ENCODE data around the gene CASP2.
A peak's percentile ranks its signal among the peaks of the same experiment; 100 is the strongest.

Gene CASP2

GRCh38 chr7:143255564-143255963 lies 32.6 kb upstream of the CASP2 start:
- Histone ChIP-seq H3K79me2 (ENCODE audit: insufficient read depth, low read length) (no peaks in the 10 kb centered on the region), H3K27me3 (ENCODE audit: insufficient read depth, low read length, poor library complexity, severe bottlenecking) (no peaks in the 10 kb centered on the region), H3K9me3 (ENCODE audit: insufficient read depth, low read depth, low read length) (no peaks in the 10 kb centered on the region), H3F3A (ENCODE audit: low read depth) (no peaks in the 10 kb centered on the region; the same call in 1 of the 2 replicates), H4K20me1 (ENCODE audit: insufficient read depth, low read length, poor library complexity, severe bottlenecking) (no peaks in the 10 kb centered on the region), H3K9ac (ENCODE audit: low read depth, low read length, poor library complexity, severe bottlenecking) (no peak overlapping the region), H3K4me1 (ENCODE audit: insufficient read depth, low read length, poor library complexity, severe bottlenecking) (peaks cover 24% of the 10 kb centered on the region), H3K4me3 (ENCODE audit: low read length, poor library complexity, severe bottlenecking) (no peak overlapping the region), H3K9me2 (replicated peaks; ENCODE audit: low read depth, low read length) (no peaks in the 10 kb centered on the region), H3K4me2 (ENCODE audit: low read depth, low read length, poor library complexity, severe bottlenecking) (no peak overlapping the region), H2AFZ (ENCODE audit: low read length) (no peak overlapping the region), H3K36me3 (ENCODE audit: insufficient read depth, low read length) (no peaks in the 10 kb centered on the region)
- TF ChIP-seq CTCF (conservative IDR thresholded peaks at IDR 0.05; ENCODE audit: low read length), result no peak
- no peak for TF ChIP-seq EZH2phosphoT487 (IDR thresholded peaks at IDR 0.05; ENCODE audit: borderline replicate concordance)

GRCh38 chr7:143256325-143256724 lies 31.8 kb upstream of the CASP2 start:
- peaks cover 16% of the 10 kb centered on the region for H3K4me1 ChIP-seq (ENCODE audit: insufficient read depth, low read length, poor library complexity, severe bottlenecking)
- H3K27me3 ChIP-seq (ENCODE audit: insufficient read depth, low read length, poor library complexity, severe bottlenecking), result no peaks in the 10 kb centered on the region
- H3F3A ChIP-seq (ENCODE audit: low read depth), result no peaks in the 10 kb centered on the region; the same call in 1 of the 2 replicates
- no peaks in the 10 kb centered on the region for H4K20me1 ChIP-seq (ENCODE audit: insufficient read depth, low read length, poor library complexity, severe bottlenecking)
- no peak overlapping the region for H3K4me2 ChIP-seq (ENCODE audit: low read depth, low read length, poor library complexity, severe bottlenecking)
- H3K36me3 ChIP-seq (ENCODE audit: insufficient read depth, low read length), result no peaks in the 10 kb centered on the region
- H2AFZ ChIP-seq (ENCODE audit: low read length), result no peak overlapping the region
- H3K79me2 ChIP-seq (ENCODE audit: insufficient read depth, low read length), result no peaks in the 10 kb centered on the region
- no peaks in the 10 kb centered on the region for H3K9me3 ChIP-seq (ENCODE audit: insufficient read depth, low read depth, low read length)
- H3K4me3 ChIP-seq (ENCODE audit: low read length, poor library complexity, severe bottlenecking), result no peak overlapping the region
- no peak overlapping the region for H3K9ac ChIP-seq (ENCODE audit: low read depth, low read length, poor library complexity, severe bottlenecking)
- TF ChIP-seq EZH2phosphoT487 (IDR thresholded peaks at IDR 0.05; ENCODE audit: borderline replicate concordance) (no peak), CTCF (conservative IDR thresholded peaks at IDR 0.05; ENCODE audit: low read length) (peak; percentile 48)
- no peaks in the 10 kb centered on the region for H3K9me2 ChIP-seq (replicated peaks; ENCODE audit: low read depth, low read length)

- Histone ChIP-seq H3F3A (ENCODE audit: low read depth) (no peaks in the 10 kb centered on the region; the same call in 1 of the 2 replicates), H3K79me2 (ENCODE audit: insufficient read depth, low read length) (no peaks in the 10 kb centered on the region), H3K4me1 (ENCODE audit: insufficient read depth, low read length, poor library complexity, severe bottlenecking) (peaks cover 11% of the 10 kb centered on the region), H3K4me2 (ENCODE audit: low read depth, low read length, poor library complexity, severe bottlenecking) (no peak overlapping the region), H3K36me3 (ENCODE audit: insufficient read depth, low read length) (no peaks in the 10 kb centered on the region), H3K9me3 (ENCODE audit: insufficient read depth, low read depth, low read length) (no peaks in the 10 kb centered on the region), H2AFZ (ENCODE audit: low read length) (no peak overlapping the region), H3K9me2 (replicated peaks; ENCODE audit: low read depth, low read length) (no peaks in the 10 kb centered on the region), H3K9ac (ENCODE audit: low read depth, low read length, poor library complexity, severe bottlenecking) (no peak overlapping the region), H3K27me3 (ENCODE audit: insufficient read depth, low read length, poor library complexity, severe bottlenecking) (no peaks in the 10 kb centered on the region), H4K20me1 (ENCODE audit: insufficient read depth, low read length, poor library complexity, severe bottlenecking) (no peaks in the 10 kb centered on the region), H3K4me3 (ENCODE audit: low read length, poor library complexity, severe bottlenecking) (no peak overlapping the region)
- no peak for TF ChIP-seq CTCF (conservative IDR thresholded peaks at IDR 0.05; ENCODE audit: low read length)
- no peak for TF ChIP-seq EZH2phosphoT487 (IDR thresholded peaks at IDR 0.05; ENCODE audit: borderline replicate concordance)
Measured at GRCh38 chr7:143256932-143257331, 31.2 kb upstream of the CASP2 start.
